Measurements from ENCODE around the gene DUOX2. TPM values are rescaled to one million over a fixed set of nuclear protein-coding genes. Genes with fewer than 3 reads are reported as not detected.

The DUOX2 gene
- total RNA-seq, 1 donor from 2014 or later: not detected

DNA sequence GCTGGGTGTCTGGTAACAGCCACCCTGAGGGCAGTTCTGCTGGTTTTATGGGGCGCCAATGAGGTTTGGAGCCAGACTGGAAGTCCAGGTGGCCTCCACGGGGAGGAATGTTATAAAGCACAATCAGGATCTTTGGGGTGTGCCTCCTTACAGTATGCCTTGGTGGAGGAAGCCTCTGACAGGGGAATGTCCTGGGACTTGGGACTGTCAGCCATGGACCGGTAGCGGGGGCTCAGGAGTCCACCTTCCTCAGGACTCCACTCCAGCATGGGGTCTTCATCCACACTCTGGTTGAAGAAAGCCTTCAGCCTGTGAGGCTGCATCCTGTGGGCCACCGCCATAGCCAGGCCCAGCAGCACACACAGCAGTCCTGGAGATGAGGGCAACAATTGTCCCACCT lies 5.0 kb upstream of the DUOX2 start:
- DNase-seq (ENCODE audit: low read depth): no peak
- H3K4me3 ChIP-seq (ENCODE audit: low read depth, low read length): no peak overlapping the region
- TF ChIP-seq, protein P1, sequence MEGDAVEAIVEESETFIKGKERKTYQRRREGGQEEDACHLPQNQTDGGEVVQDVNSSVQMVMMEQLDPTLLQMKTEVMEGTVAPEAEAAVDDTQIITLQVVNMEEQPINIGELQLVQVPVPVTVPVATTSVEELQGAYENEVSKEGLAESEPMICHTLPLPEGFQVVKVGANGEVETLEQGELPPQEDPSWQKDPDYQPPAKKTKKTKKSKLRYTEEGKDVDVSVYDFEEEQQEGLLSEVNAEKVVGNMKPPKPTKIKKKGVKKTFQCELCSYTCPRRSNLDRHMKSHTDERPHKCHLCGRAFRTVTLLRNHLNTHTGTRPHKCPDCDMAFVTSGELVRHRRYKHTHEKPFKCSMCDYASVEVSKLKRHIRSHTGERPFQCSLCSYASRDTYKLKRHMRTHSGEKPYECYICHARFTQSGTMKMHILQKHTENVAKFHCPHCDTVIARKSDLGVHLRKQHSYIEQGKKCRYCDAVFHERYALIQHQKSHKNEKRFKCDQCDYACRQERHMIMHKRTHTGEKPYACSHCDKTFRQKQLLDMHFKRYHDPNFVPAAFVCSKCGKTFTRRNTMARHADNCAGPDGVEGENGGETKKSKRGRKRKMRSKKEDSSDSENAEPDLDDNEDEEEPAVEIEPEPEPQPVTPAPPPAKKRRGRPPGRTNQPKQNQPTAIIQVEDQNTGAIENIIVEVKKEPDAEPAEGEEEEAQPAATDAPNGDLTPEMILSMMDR (conservative IDR thresholded peaks at IDR 0.05; ENCODE audit: low read depth, low read length): no peak

DNA sequence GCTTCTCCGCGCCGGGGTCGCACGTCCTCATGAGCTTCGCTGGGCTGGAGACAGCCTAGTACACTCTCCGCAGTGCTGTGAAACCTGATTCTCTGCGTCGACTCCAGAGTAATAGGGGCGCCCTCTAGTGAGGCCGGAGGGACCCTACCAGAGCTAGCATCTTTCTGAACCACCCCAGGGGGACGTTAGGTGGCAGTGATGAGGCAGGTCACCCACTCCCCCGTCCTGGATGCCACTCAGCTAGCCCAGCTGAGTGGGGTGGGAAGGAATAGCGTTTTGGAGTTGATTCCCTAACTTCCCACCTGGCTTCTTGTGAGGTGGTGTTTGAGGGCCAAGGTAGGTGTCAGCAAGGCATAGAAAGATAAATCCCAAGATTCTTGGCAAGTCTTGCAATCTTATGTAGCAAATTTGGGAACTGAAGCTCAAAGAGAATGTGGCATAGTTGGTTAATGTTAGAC lies 4.2 kb upstream of the DUOX2 start:
- peak; percentile 30 for DNase-seq (ENCODE audit: low read depth)
- peak overlapping the region; percentile 14 for H3K4me3 ChIP-seq (ENCODE audit: low read depth, low read length)
- TF ChIP-seq, protein P1 (conservative IDR thresholded peaks at IDR 0.05; ENCODE audit: low read depth, low read length): peak; percentile 100

DNA sequence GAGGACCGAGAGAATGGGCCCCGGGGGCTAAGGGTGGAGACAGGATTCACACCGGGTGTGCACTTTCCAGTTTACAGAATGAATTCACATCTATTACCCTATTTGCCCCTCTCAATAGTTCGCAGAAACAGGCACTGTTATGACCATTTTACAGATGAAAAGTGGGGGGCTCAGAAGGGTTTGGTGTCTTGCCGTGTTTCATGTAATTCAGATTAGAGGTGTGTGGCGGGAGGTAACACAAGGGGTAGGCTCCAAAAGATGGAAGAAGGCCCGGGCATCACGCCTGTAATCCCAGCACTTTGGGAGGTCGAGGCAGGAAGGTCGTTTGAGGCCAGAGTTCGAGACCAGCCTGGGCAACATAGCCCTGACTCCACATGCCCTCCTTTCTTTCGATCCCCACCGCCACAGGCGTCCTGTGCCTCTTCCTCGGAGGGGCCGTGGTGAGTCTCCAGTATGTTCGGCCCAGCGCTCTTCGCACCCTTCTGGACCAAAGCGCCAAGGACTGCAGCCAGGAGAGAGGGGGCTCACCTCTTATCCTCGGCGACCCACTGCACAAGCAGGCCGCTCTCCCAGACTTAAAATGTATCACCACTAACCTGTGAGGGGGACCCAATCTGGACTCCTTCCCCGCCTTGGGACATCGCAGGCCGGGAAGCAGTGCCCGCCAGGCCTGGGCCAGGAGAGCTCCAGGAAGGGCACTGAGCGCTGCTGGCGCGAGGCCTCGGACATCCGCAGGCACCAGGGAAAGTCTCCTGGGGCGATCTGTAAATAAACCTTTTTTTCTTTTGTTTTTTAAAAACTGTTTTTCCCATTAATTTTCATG lies 3.5 kb upstream of the DUOX2 start:
- DNase-seq (ENCODE audit: low read depth): no peak
- TF ChIP-seq, protein P1 (conservative IDR thresholded peaks at IDR 0.05; ENCODE audit: low read depth, low read length): no peak
- peak overlapping the region; percentile 14 for H3K4me3 ChIP-seq (ENCODE audit: low read depth, low read length)

DNA sequence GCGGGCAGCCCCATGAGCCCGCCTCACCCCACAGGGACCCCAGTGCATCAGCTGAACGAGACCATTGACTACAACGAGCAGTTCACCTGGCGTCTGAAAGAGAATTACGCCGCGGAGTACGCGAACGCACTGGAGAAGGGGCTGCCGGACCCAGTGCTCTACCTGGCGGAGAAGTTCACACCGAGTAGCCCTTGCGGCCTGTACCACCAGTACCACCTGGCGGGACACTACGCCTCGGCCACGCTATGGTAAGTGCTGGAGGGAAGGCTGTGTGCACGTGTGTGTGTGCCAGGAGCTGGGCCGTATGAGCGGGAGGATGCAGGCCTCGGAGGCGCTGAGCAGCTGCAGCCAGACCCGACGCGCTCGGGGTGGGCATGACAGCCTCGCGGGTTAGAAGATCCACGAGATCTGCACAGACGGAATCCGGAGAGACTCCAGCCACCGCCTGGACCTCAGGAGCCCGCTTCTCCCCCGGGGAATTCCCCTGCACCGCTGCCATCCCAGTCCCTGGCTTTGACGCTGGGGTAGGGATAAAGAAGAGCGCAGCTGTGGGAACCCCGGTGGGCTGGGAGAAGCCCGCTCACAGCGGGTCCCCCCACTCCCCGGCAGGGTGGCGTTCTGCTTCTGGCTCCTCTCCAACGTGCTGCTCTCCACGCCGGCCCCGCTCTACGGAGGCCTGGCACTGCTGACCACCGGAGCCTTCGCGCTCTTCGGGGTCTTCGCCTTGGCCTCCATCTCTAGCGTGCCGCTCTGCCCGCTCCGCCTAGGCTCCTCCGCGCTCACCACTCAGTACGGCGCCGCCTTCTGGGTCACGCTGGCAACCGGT lies 2.7 kb upstream of the DUOX2 start:
- DNase-seq (ENCODE audit: low read depth): no peak
- TF ChIP-seq, protein P1 (conservative IDR thresholded peaks at IDR 0.05; ENCODE audit: low read depth, low read length): no peak
- H3K4me3 ChIP-seq (ENCODE audit: low read depth, low read length): no peak overlapping the region

DNA sequence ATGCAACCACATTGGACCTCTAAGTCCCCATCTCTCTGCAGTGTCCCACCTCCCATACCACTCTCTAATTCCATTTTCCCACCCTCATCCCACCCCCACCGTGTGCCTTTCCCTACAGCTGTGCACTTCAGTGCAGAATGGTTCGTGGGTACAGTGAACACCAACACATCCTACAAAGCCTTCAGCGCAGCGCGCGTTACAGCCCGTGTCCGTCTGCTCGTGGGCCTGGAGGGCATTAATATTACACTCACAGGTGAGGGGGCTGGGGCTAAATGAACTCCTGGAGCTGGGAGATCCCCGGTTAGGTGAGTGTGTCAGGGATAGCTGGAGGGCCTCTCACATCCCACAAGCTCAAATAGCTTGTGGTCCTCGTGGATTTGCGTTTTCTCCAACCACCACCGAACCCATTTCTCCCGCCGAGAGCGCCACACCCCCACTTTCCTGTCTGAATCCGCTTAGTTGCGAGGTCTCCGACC lies 2.1 kb upstream of the DUOX2 start:
- H3K4me3 ChIP-seq (ENCODE audit: low read depth, low read length): no peak overlapping the region
- TF ChIP-seq, protein P1 (conservative IDR thresholded peaks at IDR 0.05; ENCODE audit: low read depth, low read length): no peak
- no peak for DNase-seq (ENCODE audit: low read depth)

DNA sequence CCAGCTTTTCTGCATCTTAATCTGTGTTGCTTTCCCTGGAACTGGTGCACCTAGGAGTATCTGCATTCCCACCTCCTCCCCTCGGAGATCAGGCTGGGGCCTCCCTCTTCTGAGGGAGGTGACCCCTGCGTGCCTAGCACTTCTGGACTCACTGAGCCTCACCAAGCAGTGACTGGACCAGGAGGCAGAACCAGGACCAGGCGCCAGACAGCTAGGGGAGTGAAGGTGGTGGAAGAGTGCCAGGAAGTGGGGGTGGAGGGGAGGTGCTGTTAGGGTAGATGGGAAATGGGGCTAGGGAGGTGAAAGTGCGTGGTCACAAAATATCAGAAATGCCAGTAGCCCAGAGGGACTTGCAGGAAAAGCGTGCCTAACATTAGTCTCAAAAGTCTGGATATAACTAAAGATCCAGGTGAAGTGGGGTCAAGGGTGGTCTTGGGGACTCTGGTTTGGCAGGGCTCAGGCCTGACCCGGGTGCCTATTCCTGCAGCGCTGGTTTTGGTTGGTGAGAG lies 1.4 kb upstream of the DUOX2 start:
- no peak for DNase-seq (ENCODE audit: low read depth)
- no peak overlapping the region for H3K4me3 ChIP-seq (ENCODE audit: low read depth, low read length)
- TF ChIP-seq, protein P1 (conservative IDR thresholded peaks at IDR 0.05; ENCODE audit: low read depth, low read length): no peak
